OCI-LY1 (cell line): Measurements from ENCODE around the gene KIF25.

Experiments used
- H2AFZ ChIP-seq: fragments of 200-600 bp; sonication (generic), shearing (Covaris generic); 2 replicates; pipeline ENCODE4 v1.6.0; 2014; ENCODE audit warnings: antibody characterized with exemption, mild to moderate bottlenecking, low read length
- H3F3A ChIP-seq: fragments of 200-600 bp; sonication (generic), shearing (Covaris generic); 2 replicates; pipeline ENCODE4 v1.6.0; 2014; ENCODE audit warnings: mild to moderate bottlenecking, antibody characterized with exemption, low read length, moderate library complexity; ENCODE audit not compliant: insufficient read depth
- H3K27ac ChIP-seq: fragments of 200-600 bp; sonication (generic); 2 replicates; pipeline ENCODE4 v1.5.1; 2014; ENCODE audit warnings: low read length, mixed run types, mild to moderate bottlenecking, low read depth; ENCODE audit not compliant: poor library complexity, severe bottlenecking
- H3K27me3 ChIP-seq: fragments of 200-600 bp; sonication (generic); 2 replicates; pipeline ENCODE4 v1.6.0; 2014; ENCODE audit warnings: antibody characterized with exemption, mild to moderate bottlenecking, low read length, moderate library complexity; ENCODE audit not compliant: insufficient read depth
- H3K36me3 ChIP-seq: fragments of 200-600 bp; sonication (generic); 2 replicates; pipeline ENCODE4 v1.6.1; 2014; ENCODE audit warnings: mild to moderate bottlenecking, antibody characterized with exemption, low read length, moderate library complexity, mixed read lengths; ENCODE audit not compliant: insufficient read depth
- H3K4me1 ChIP-seq: fragments of 200-600 bp; sonication (generic); 2 replicates; pipeline ENCODE4 v1.5.1; 2014; ENCODE audit warnings: mild to moderate bottlenecking, low read length, moderate library complexity; ENCODE audit not compliant: insufficient read depth, severe bottlenecking
- H3K4me2 ChIP-seq: fragments of 200-600 bp; sonication (generic), shearing (Covaris generic); 2 replicates; pipeline ENCODE4 v1.6.1; 2014; ENCODE audit warnings: low read length
- H3K4me3 ChIP-seq: fragments of 200-600 bp; sonication (generic); 2 replicates; pipeline ENCODE4 v1.5.1; 2014; ENCODE audit warnings: low read length, low read depth, mild to moderate bottlenecking, mixed read lengths; ENCODE audit not compliant: poor library complexity, severe bottlenecking
- H3K79me2 ChIP-seq: fragments of 200-600 bp; shearing (Covaris generic); 2 replicates; pipeline ENCODE4 v1.6.1; 2016; ENCODE audit warnings: mixed run types, low read length, mixed read lengths; ENCODE audit not compliant: insufficient read depth
- H3K9ac ChIP-seq: fragments of 200-600 bp; sonication (generic), shearing (Covaris generic); 2 replicates; pipeline ENCODE4 v1.6.1; 2014; ENCODE audit warnings: mild to moderate bottlenecking, low read length, mixed read lengths
- H3K9me2 ChIP-seq: fragments of 200-600 bp; sonication (generic), shearing (Covaris generic); 2 replicates; pipeline ENCODE4 v1.6.1; 2014; ENCODE audit warnings: low read depth, mild to moderate bottlenecking, low read length, mixed read lengths
- H3K9me3 ChIP-seq: fragments of 200-600 bp; shearing (Covaris generic); 2 replicates; pipeline ENCODE4 v1.6.1; 2014; ENCODE audit warnings: low read length, mixed read lengths
- H4K20me1 ChIP-seq: fragments of 200-600 bp; sonication (generic), shearing (Covaris generic); 2 replicates; pipeline ENCODE4 v1.6.0; 2016; ENCODE audit warnings: mild to moderate bottlenecking, low read length; ENCODE audit not compliant: insufficient read depth
- EZH2 ChIP-seq: fragments of 200-600 bp; sonication (generic), shearing (Covaris generic); IDR thresholded peaks from 2 replicates; pipeline ENCODE4 v1.8.0; 2017; ENCODE audit warnings: borderline replicate concordance, mixed run types, mild to moderate bottlenecking, antibody characterized with exemption, low read length, moderate library complexity, mixed read lengths
- TF ChIP-seq, protein P1 (sequence below): fragments of 200-600 bp; sonication (generic), shearing (Covaris generic); IDR thresholded peaks from 2 replicates; pipeline ENCODE4 v1.5.1; 2017; ENCODE audit warnings: mild to moderate bottlenecking, antibody characterized with exemption, low read length, moderate library complexity, mixed read lengths

Gene KIF25

DNA sequence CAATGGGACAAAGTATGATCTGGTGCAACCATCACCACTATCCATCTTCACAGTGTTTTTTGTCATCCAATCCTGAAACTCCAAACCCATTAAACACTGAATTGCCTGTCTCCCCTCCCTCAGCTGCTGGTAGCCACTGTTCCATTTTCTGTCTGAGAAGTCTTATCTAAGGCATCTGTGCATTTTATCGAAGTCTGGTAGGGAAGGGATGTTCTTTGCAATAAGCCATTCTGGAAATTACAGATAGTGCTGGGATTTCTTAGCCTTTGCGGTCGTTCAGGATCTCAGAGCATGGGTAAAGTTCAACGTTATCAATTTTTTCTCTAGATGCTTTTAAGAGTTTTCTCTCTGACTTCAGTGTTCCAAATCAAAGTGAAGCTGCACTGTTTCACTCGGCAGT lies 24.1 kb downstream of the KIF25 start:
- no peak overlapping the region for H3K4me3 ChIP-seq
- H3K36me3 ChIP-seq, result no peaks in the 10 kb centered on the region
- H3K27me3 ChIP-seq, result no peaks in the 10 kb centered on the region
- no peaks in the 10 kb centered on the region for H4K20me1 ChIP-seq
- H3K9ac ChIP-seq, result no peak overlapping the region
- no peaks in the 10 kb centered on the region for H3K79me2 ChIP-seq
- no peaks in the 10 kb centered on the region for H3F3A ChIP-seq
- no peak overlapping the region for H3K27ac ChIP-seq
- H3K4me2 ChIP-seq, result no peak overlapping the region
- no peaks in the 10 kb centered on the region for H3K9me2 ChIP-seq
- H3K9me3 ChIP-seq, result no peaks in the 10 kb centered on the region
- no peaks in the 10 kb centered on the region for H3K4me1 ChIP-seq
- H2AFZ ChIP-seq, result no peak overlapping the region
- TF ChIP-seq EZH2, result no peak
- TF ChIP-seq, protein P1, sequence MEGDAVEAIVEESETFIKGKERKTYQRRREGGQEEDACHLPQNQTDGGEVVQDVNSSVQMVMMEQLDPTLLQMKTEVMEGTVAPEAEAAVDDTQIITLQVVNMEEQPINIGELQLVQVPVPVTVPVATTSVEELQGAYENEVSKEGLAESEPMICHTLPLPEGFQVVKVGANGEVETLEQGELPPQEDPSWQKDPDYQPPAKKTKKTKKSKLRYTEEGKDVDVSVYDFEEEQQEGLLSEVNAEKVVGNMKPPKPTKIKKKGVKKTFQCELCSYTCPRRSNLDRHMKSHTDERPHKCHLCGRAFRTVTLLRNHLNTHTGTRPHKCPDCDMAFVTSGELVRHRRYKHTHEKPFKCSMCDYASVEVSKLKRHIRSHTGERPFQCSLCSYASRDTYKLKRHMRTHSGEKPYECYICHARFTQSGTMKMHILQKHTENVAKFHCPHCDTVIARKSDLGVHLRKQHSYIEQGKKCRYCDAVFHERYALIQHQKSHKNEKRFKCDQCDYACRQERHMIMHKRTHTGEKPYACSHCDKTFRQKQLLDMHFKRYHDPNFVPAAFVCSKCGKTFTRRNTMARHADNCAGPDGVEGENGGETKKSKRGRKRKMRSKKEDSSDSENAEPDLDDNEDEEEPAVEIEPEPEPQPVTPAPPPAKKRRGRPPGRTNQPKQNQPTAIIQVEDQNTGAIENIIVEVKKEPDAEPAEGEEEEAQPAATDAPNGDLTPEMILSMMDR, result no peak

DNA sequence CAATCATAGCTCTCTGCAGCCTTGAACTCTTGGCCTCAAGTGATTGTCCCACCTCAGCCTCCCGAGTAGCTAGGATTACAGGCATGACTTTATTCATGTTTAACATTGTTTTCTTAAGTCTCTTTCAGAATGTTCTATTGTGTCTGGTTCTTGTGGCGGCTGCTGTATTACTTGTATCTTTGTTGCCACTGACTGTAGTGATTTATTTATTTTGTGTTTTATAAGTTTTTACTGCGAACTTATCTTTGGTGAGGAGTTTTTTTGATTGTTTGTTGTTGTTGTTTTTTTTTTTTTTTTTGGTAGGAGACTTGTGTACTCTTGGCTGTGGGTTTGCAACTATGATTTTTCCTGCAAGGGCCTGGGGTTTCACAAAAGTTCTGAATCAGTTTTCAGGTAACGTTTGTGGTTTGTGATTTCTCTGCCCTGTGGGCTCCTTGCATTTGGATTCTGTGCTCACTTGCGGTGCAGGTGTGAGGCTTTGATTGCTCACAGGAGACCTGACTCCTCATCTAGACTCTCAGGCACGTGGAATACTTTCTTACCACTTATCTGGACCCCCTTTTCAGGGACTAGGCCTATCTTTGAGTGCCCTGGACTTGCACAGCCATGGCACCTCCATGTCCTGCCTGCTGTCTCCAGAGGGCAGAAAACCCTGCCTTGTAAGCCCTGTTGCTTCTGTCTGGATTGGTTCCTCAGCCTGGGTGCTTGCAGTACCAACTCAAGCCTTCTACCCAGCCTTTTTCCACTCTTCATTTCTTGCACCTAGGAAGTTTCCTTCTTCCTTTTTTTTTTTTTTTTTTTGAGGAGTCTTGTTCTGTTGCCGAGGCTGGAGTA lies 25.2 kb downstream of the KIF25 start:
- H3K36me3 ChIP-seq, result no peaks in the 10 kb centered on the region
- H3K4me2 ChIP-seq, result no peak overlapping the region
- H3K27ac ChIP-seq, result no peak overlapping the region
- no peaks in the 10 kb centered on the region for H3K27me3 ChIP-seq
- H3F3A ChIP-seq, result no peaks in the 10 kb centered on the region
- H3K9me2 ChIP-seq, result no peaks in the 10 kb centered on the region
- H3K9ac ChIP-seq, result no peak overlapping the region
- H3K9me3 ChIP-seq, result no peaks in the 10 kb centered on the region
- no peaks in the 10 kb centered on the region for H4K20me1 ChIP-seq
- TF ChIP-seq, protein P1, result no peak
- TF ChIP-seq EZH2, result no peak
- H3K4me3 ChIP-seq, result no peak overlapping the region
- H2AFZ ChIP-seq, result no peak overlapping the region
- no peaks in the 10 kb centered on the region for H3K4me1 ChIP-seq
- no peaks in the 10 kb centered on the region for H3K79me2 ChIP-seq

DNA sequence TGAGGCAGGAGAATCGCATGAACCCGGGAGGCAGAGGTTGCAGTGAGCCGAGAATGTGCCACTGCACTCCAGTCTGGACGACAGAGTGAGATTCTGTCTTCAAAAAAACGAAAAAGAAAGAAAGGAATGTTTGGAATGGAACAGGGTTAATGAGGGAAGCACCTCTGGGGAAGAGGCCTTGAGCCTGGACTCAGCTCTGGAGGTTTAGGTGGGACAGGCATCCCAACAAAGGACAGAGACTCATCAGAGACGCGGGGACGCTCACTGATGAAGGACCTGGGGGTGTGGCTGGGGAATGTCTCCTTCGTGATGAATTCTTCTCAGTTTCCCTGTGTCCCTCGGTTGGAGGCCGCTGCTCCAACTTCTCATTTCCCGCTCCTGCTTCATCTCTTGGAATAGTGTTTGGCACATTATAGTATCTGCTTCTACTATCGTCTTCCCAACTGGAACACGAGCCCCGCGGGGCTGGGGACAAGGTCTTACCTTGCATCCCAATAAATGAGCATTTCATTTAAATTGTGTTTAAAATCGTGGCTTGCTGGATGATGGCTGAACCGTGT lies 27.6 kb downstream of the KIF25 start:
- Histone ChIP-seq H3K79me2 (no peaks in the 10 kb centered on the region), H3K27ac (no peak overlapping the region), H3K9me3 (no peaks in the 10 kb centered on the region), H3K4me1 (no peaks in the 10 kb centered on the region), H4K20me1 (no peaks in the 10 kb centered on the region), H3K9ac (no peak overlapping the region), H2AFZ (no peak overlapping the region), H3K9me2 (no peaks in the 10 kb centered on the region), H3K36me3 (no peaks in the 10 kb centered on the region), H3K4me3 (no peak overlapping the region), H3K4me2 (no peak overlapping the region), H3K27me3 (no peaks in the 10 kb centered on the region), H3F3A (no peaks in the 10 kb centered on the region)
- TF ChIP-seq, protein P1, result no peak
- TF ChIP-seq EZH2, result no peak
